Osteoblast (primary cell): ENCODE data around the gene ANKLE1. TPM values are rescaled to one million over a fixed set of nuclear protein-coding genes. Genes with fewer than 3 reads are reported as not detected.

ENCODE experiments used
- DNase-seq: peaks from one replicate; pipeline ENCODE4 v3.0.0; 2011; ENCODE audit warnings: low spot score, mixed read lengths; ENCODE audit not compliant: insufficient read length; ENCODE audit errors: missing footprints
- H2AFZ ChIP-seq: 2 replicates; pipeline ENCODE4 v1.6.0; 2011; ENCODE audit warnings: mild to moderate bottlenecking, low read length
- H3K27ac ChIP-seq: 2 replicates; pipeline ENCODE4 v1.5.1; 2011; ENCODE audit warnings: mild to moderate bottlenecking, low read depth, low read length, moderate library complexity
- H3K27me3 ChIP-seq: 2 replicates; pipeline ENCODE4 v1.6.0; 2012; ENCODE audit warnings: mild to moderate bottlenecking, control low read depth, inconsistent platforms, low read length, moderate library complexity; ENCODE audit not compliant: insufficient read depth
- H3K36me3 ChIP-seq: 2 replicates; pipeline ENCODE4 v1.5.1; 2011; ENCODE audit warnings: mild to moderate bottlenecking, low read length, control low read depth, moderate library complexity; ENCODE audit not compliant: insufficient read depth
- H3K4me1 ChIP-seq: 2 replicates; pipeline ENCODE4 v1.5.1; 2011; ENCODE audit warnings: mild to moderate bottlenecking, low read length, control low read depth, moderate library complexity; ENCODE audit not compliant: insufficient read depth
- H3K4me2 ChIP-seq: 2 replicates; pipeline ENCODE4 v1.6.0; 2011; ENCODE audit warnings: mild to moderate bottlenecking, low read length; ENCODE audit not compliant: insufficient read depth
- H3K4me3 ChIP-seq: fragments of 200-600 bp; sonication (generic); 3 replicates; pipeline ENCODE4 v1.5.1; 2012; ENCODE audit warnings: mild to moderate bottlenecking, low read length, inconsistent platforms; ENCODE audit not compliant: insufficient read depth
- H3K79me2 ChIP-seq: 2 replicates; pipeline ENCODE4 v1.6.0; 2012; ENCODE audit warnings: mild to moderate bottlenecking, low read length, control low read depth, inconsistent platforms; ENCODE audit not compliant: insufficient read depth
- H3K9me3 ChIP-seq: 2 replicates; pipeline ENCODE4 v1.5.1; 2011; ENCODE audit warnings: low read depth, low read length, control low read depth
- H4K20me1 ChIP-seq: 2 replicates; pipeline ENCODE4 v1.6.0; 2012; ENCODE audit warnings: mild to moderate bottlenecking, low read length, control low read depth; ENCODE audit not compliant: insufficient read depth
- CTCF ChIP-seq: IDR thresholded peaks from 2 replicates; pipeline ENCODE4 v1.5.1; 2011; ENCODE audit warnings: mild to moderate bottlenecking, low read depth, low read length, moderate library complexity; ENCODE audit errors: extremely low read depth
- total RNA-seq: library from RNA; depleted of rRNA; stranded (reverse); fragments of >200 nt; gene quantifications from 2 replicates; pipeline ENCODE4 v1.2.3, GENCODE V29; 2012

ANKLE1 gene
- total RNA-seq, 1 donor, result not detected

GRCh38 chr19:17322854-17323253 lies 41.2 kb downstream of the ANKLE1 start:
- no peaks in the 10 kb centered on the region for H3K27me3 ChIP-seq

GRCh38 chr19:17323300-17323963 lies 41.7 kb downstream of the ANKLE1 start:
- no peak overlapping the region for H3K4me3 ChIP-seq
- peaks cover 11% of the 10 kb centered on the region for H3K4me1 ChIP-seq
- DNase-seq, result peak; percentile 85
- peaks cover 9% of the 10 kb centered on the region for H3K36me3 ChIP-seq
- no peaks in the 10 kb centered on the region for H3K79me2 ChIP-seq
- no peak overlapping the region for H2AFZ ChIP-seq
- no peak overlapping the region for H3K27ac ChIP-seq
- no peaks in the 10 kb centered on the region for H3K27me3 ChIP-seq
- H4K20me1 ChIP-seq, result peaks cover 2% of the 10 kb centered on the region
- TF ChIP-seq CTCF, result no peak
- H3K4me2 ChIP-seq, result no peak overlapping the region
- no peaks in the 10 kb centered on the region for H3K9me3 ChIP-seq

More at GRCh38 chr19:17322854-17323253, 41.2 kb downstream of the ANKLE1 start:
- H3K27ac ChIP-seq, result no peak overlapping the region
- no peak overlapping the region for H2AFZ ChIP-seq
- H4K20me1 ChIP-seq, result peaks cover 2% of the 10 kb centered on the region
- no peak overlapping the region for H3K4me3 ChIP-seq
- H3K4me2 ChIP-seq, result no peak overlapping the region
- H3K9me3 ChIP-seq, result no peaks in the 10 kb centered on the region
- TF ChIP-seq CTCF, result no peak
- H3K36me3 ChIP-seq, result peaks cover 9% of the 10 kb centered on the region
- peaks cover 11% of the 10 kb centered on the region for H3K4me1 ChIP-seq
- H3K79me2 ChIP-seq, result no peaks in the 10 kb centered on the region
- peak; percentile 90 for DNase-seq

GRCh38 chr19:17323964-17324332 lies 42.2 kb downstream of the ANKLE1 start:
- no peak for TF ChIP-seq CTCF
- Histone ChIP-seq H3K4me2 (no peak overlapping the region), H4K20me1 (peaks cover 2% of the 10 kb centered on the region), H3K27ac (no peak overlapping the region), H3K36me3 (peaks cover 9% of the 10 kb centered on the region), H3K9me3 (no peaks in the 10 kb centered on the region), H3K4me1 (peaks cover 11% of the 10 kb centered on the region), H3K27me3 (no peaks in the 10 kb centered on the region), H3K4me3 (no peak overlapping the region), H2AFZ (no peak overlapping the region), H3K79me2 (no peaks in the 10 kb centered on the region)
- peak; percentile 82 for DNase-seq

DNA sequence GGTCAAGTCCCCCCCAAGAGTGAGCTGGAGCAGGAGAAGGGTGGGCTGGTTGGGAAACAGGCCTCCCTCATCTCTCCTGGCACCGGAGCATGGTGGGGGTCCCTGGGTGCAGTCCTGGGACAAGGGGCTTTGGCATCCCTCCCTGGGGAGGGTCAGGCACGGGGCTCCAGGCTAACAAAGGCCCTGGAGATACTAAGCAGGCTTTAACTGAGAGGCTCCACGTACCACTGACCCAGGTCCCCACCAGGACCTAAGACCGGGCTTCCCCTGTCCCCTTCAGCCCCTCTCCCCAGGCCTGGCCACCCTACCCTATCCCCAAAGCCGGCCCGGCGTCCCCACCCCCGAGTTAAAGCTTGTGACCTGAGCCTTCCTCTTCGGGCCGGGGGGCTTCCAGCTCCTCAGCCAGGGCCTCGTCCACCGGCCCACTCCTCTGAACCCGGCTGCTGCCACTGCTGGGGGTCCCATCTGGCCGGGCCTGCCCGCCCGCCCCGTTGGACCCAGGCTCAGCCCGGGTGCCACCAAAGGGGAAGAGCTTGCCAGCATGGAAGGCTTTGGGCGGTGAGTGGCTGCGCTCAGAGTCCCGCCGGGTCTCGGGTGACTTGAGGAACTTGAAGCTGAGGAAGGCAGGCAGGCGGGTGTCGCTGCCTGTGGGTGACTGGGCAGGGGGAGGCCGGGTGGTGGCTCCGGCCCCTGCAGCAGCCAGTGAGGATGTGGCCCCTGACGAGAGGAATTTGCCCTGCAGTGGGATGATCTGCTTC lies 42.8 kb downstream of the ANKLE1 start:
- peak; percentile 88 for DNase-seq
- peaks cover 11% of the 10 kb centered on the region for H3K4me1 ChIP-seq
- H3K4me3 ChIP-seq, result no peak overlapping the region
- no peaks in the 10 kb centered on the region for H3K9me3 ChIP-seq
- no peaks in the 10 kb centered on the region for H3K79me2 ChIP-seq
- no peak overlapping the region for H3K27ac ChIP-seq
- H4K20me1 ChIP-seq, result peaks cover 2% of the 10 kb centered on the region
- H2AFZ ChIP-seq, result no peak overlapping the region
- no peak for TF ChIP-seq CTCF
- H3K27me3 ChIP-seq, result no peaks in the 10 kb centered on the region
- H3K36me3 ChIP-seq, result peaks cover 9% of the 10 kb centered on the region
- no peak overlapping the region for H3K4me2 ChIP-seq
